Measurements from ENCODE around the gene ITGA6.

DNA sequence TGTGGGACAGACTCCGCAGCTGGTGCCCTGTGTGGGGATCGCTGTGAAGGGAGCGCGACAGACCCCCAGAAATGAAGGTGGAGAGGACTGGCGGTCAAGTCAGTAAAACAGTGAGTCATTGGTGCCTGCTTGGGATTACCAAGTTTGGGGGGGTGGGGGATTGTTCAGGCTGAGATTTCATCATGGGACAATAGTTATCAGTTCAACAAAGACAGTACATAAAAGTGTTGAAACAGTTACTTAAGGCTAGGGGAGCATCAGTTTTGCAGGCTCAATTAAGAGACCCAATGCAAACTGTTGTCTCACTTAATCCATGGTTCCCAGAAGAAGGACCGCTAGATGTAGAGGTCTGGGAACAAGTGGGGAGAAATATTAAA lies 86.1 kb downstream of the ITGA6 start:
- TF ChIP-seq, protein P1, sequence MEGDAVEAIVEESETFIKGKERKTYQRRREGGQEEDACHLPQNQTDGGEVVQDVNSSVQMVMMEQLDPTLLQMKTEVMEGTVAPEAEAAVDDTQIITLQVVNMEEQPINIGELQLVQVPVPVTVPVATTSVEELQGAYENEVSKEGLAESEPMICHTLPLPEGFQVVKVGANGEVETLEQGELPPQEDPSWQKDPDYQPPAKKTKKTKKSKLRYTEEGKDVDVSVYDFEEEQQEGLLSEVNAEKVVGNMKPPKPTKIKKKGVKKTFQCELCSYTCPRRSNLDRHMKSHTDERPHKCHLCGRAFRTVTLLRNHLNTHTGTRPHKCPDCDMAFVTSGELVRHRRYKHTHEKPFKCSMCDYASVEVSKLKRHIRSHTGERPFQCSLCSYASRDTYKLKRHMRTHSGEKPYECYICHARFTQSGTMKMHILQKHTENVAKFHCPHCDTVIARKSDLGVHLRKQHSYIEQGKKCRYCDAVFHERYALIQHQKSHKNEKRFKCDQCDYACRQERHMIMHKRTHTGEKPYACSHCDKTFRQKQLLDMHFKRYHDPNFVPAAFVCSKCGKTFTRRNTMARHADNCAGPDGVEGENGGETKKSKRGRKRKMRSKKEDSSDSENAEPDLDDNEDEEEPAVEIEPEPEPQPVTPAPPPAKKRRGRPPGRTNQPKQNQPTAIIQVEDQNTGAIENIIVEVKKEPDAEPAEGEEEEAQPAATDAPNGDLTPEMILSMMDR (IDR thresholded peaks at IDR 0.05): no peak
- TF ChIP-seq POLR2A (IDR thresholded peaks at IDR 0.05) (no peak), EP300 (IDR thresholded peaks at IDR 0.05) (no peak)
